Neural progenitor cell (in vitro differentiated cells): Measurements from ENCODE around the gene ZNF148.

ENCODE experiments used
- CTCF ChIP-seq: fragments of 200-600 bp; sonication (generic); IDR thresholded peaks from 2 replicates; pipeline ENCODE4 v1.5.1; 2017; ENCODE audit warnings: antibody characterized with exemption, mild to moderate bottlenecking
- EZH2 ChIP-seq: fragments of 200-600 bp; sonication (generic); IDR thresholded peaks from 2 replicates; pipeline ENCODE4 v1.6.1; 2017; ENCODE audit warnings: antibody characterized with exemption, mild to moderate bottlenecking, moderate library complexity
- EZH2phosphoT487 ChIP-seq: fragments of 200-600 bp; sonication (generic); IDR thresholded peaks from 2 replicates; pipeline ENCODE4 v1.6.1; 2017; ENCODE audit warnings: antibody characterized with exemption

DNA sequence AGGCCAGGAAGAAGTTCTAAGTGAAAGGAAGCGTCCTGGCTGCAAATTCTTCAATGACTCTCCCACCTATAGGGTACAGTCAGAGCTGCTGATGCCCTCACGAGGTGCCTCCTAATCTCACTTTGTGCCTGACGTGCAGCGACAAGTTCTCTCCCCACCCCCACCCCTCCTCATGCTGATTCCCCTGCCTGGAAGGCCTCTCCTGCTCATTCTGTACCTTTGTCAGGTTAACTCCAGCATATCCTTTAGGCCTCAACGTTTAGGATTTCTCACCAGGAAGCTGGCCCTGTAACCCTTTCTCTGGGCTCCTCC lies 187.6 kb downstream of the ZNF148 start:
- no peak for TF ChIP-seq CTCF
- no peak for TF ChIP-seq EZH2
- TF ChIP-seq EZH2phosphoT487: no peak
